ENCODE results near the gene KLC1. TPM values are rescaled to one million over a fixed set of nuclear protein-coding genes. Genes with fewer than 3 reads are reported as not detected.

Gene KLC1
- total RNA-seq, 2 donors from 2014 or later, result 170 to 178 TPM

- peaks cover 2% of the 10 kb centered on the region for H3K4me1 Mint-ChIP-seq
- Histone ChIP-seq H3K27ac (ENCODE audit: low read depth, low read length) (peak overlapping the region; percentile 36), H3K4me3 (ENCODE audit: low read length) (no peak overlapping the region), H3K36me3 (ENCODE audit: control insufficient read depth, insufficient read depth, low read length) (peaks cover 77% of the 10 kb centered on the region), H3K27me3 (ENCODE audit: control insufficient read depth, insufficient read depth, low read length, poor library complexity, severe bottlenecking) (no peaks in the 10 kb centered on the region), H3K9ac (ENCODE audit: extremely low read depth, low read length, poor library complexity, severe bottlenecking) (no peak overlapping the region), H3K9me3 (ENCODE audit: control insufficient read depth, low read length) (no peaks in the 10 kb centered on the region), H3K4me1 (ENCODE audit: control insufficient read depth, insufficient read depth, low read length) (no peaks in the 10 kb centered on the region)
- no peak overlapping the region for H3K4me3 Mint-ChIP-seq
- peak overlapping the region; percentile 61 for H3K27ac Mint-ChIP-seq
- no peaks in the 10 kb centered on the region for H3K9me3 Mint-ChIP-seq
- TF ChIP-seq, protein P1, sequence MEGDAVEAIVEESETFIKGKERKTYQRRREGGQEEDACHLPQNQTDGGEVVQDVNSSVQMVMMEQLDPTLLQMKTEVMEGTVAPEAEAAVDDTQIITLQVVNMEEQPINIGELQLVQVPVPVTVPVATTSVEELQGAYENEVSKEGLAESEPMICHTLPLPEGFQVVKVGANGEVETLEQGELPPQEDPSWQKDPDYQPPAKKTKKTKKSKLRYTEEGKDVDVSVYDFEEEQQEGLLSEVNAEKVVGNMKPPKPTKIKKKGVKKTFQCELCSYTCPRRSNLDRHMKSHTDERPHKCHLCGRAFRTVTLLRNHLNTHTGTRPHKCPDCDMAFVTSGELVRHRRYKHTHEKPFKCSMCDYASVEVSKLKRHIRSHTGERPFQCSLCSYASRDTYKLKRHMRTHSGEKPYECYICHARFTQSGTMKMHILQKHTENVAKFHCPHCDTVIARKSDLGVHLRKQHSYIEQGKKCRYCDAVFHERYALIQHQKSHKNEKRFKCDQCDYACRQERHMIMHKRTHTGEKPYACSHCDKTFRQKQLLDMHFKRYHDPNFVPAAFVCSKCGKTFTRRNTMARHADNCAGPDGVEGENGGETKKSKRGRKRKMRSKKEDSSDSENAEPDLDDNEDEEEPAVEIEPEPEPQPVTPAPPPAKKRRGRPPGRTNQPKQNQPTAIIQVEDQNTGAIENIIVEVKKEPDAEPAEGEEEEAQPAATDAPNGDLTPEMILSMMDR (conservative IDR thresholded peaks at IDR 0.05), result no peak
- no peak for DNase-seq
- WGBS, 2 experiments (ENCODE audit: insufficient coverage in 1 of 2, insufficient read length in 1 of 2), result 94% methylated on average over 14 of the region's 14 CpGs; no CpG with 5 or more reads in 1 of the 2 experiments
- peaks cover 42% of the 10 kb centered on the region for H3K36me3 Mint-ChIP-seq (ENCODE audit: low read depth)
- H3K27me3 Mint-ChIP-seq (ENCODE audit: insufficient read depth), result no peaks in the 10 kb centered on the region
These were observed 68.8 kb downstream of the KLC1 start for GRCh38 chr14:103697603-103698379.

GRCh38 chr14:103698380-103699260 lies 69.6 kb downstream of the KLC1 start:
- 95 to 97% methylated on average over 27 to 33 of the region's 33 CpGs for WGBS, 2 experiments (ENCODE audit: insufficient coverage in 1 of 2, insufficient read length in 1 of 2)
- H3K27me3 ChIP-seq (ENCODE audit: control insufficient read depth, insufficient read depth, low read length, poor library complexity, severe bottlenecking), result no peaks in the 10 kb centered on the region
- TF ChIP-seq, protein P1 (conservative IDR thresholded peaks at IDR 0.05), result no peak
- no peak for DNase-seq
- H3K36me3 ChIP-seq (ENCODE audit: control insufficient read depth, insufficient read depth, low read length), result peaks cover 75% of the 10 kb centered on the region
- no peak overlapping the region for H3K4me3 ChIP-seq (ENCODE audit: low read length)
- Mint-ChIP-seq H3K9me3 (no peaks in the 10 kb centered on the region), H3K36me3 (ENCODE audit: low read depth) (peaks cover 39% of the 10 kb centered on the region), H3K27me3 (ENCODE audit: insufficient read depth) (no peaks in the 10 kb centered on the region), H3K4me3 (no peak overlapping the region), H3K27ac (no peak overlapping the region), H3K4me1 (peaks cover 2% of the 10 kb centered on the region)
- H3K27ac ChIP-seq (ENCODE audit: low read depth, low read length), result peak overlapping the region; percentile 47
- no peaks in the 10 kb centered on the region for H3K9me3 ChIP-seq (ENCODE audit: control insufficient read depth, low read length)
- H3K9ac ChIP-seq (ENCODE audit: extremely low read depth, low read length, poor library complexity, severe bottlenecking), result no peak overlapping the region
- H3K4me1 ChIP-seq (ENCODE audit: control insufficient read depth, insufficient read depth, low read length), result no peaks in the 10 kb centered on the region

GRCh38 chr14:103699261-103699661 lies 70.2 kb downstream of the KLC1 start:
- WGBS, 2 experiments (ENCODE audit: insufficient coverage in 1 of 2, insufficient read length in 1 of 2), result 95 to 99% methylated on average over 13 to 17 of the region's 17 CpGs
- Mint-ChIP-seq H3K27ac (peak overlapping the region; percentile 58), H3K27me3 (ENCODE audit: insufficient read depth) (no peaks in the 10 kb centered on the region), H3K36me3 (ENCODE audit: low read depth) (peaks cover 38% of the 10 kb centered on the region), H3K4me1 (peaks cover 2% of the 10 kb centered on the region), H3K4me3 (no peak overlapping the region), H3K9me3 (no peaks in the 10 kb centered on the region)
- TF ChIP-seq, protein P1 (conservative IDR thresholded peaks at IDR 0.05), result no peak
- no peak for DNase-seq
- H3K4me1 ChIP-seq (ENCODE audit: control insufficient read depth, insufficient read depth, low read length), result no peaks in the 10 kb centered on the region
- H3K9ac ChIP-seq (ENCODE audit: extremely low read depth, low read length, poor library complexity, severe bottlenecking), result no peak overlapping the region
- no peaks in the 10 kb centered on the region for H3K9me3 ChIP-seq (ENCODE audit: control insufficient read depth, low read length)
- no peak overlapping the region for H3K27ac ChIP-seq (ENCODE audit: low read depth, low read length)
- no peaks in the 10 kb centered on the region for H3K27me3 ChIP-seq (ENCODE audit: control insufficient read depth, insufficient read depth, low read length, poor library complexity, severe bottlenecking)
- H3K4me3 ChIP-seq (ENCODE audit: low read length), result no peak overlapping the region
- peaks cover 73% of the 10 kb centered on the region for H3K36me3 ChIP-seq (ENCODE audit: control insufficient read depth, insufficient read depth, low read length)
